Keratinocyte (primary cell): Measurements from ENCODE around the gene SLC6A1.

Experiments
- CTCF ChIP-seq, 3 experiments: IDR thresholded peaks in 1 of 3; conservative IDR thresholded peaks in 1 of 3; optimal IDR thresholded peaks in 1 of 3; 2 replicates in 2 of 3; 3 replicates in 1 of 3; pipeline versions ENCODE3 to v1.5.1; 2011; ENCODE audit warnings: low read length in 3 of 3, mild to moderate bottlenecking in 3 of 3, moderate library complexity in 2 of 3, control low read depth in 1 of 3, inconsistent platforms in 1 of 3; ENCODE audit not compliant: insufficient read depth in 2 of 3; ENCODE audit errors: extremely low read depth in 1 of 3
- EZH2 ChIP-seq: IDR thresholded peaks from one replicate; pipeline ENCODE4 v1.6.1; 2012; ENCODE audit warnings: inconsistent platforms, mild to moderate bottlenecking, low read length, moderate library complexity

- TF ChIP-seq CTCF (optimal IDR thresholded peaks at IDR 0.05 in 1 of 3, IDR thresholded peaks at IDR 0.05 in 1 of 3, conservative IDR thresholded peaks at IDR 0.05 in 1 of 3; ENCODE audit: extremely low read depth in 1 of 3, insufficient read depth in 2 of 3, low read length in 3 of 3) (no peak), EZH2 (no peak)
These were observed 3.9 kb downstream of the SLC6A1 start for GRCh38 chr3:10996345-10997013.
